Fibroblast of pulmonary artery (primary cell): ENCODE measurements around the gene METRN.

Source experiments
- DNase-seq: peaks from one replicate; pipeline ENCODE4 v3.0.0-alpha.2; 2010; ENCODE audit warnings: low read depth
- H3K4me3 ChIP-seq: replicated peaks from 2 replicates; pipeline ENCODE4 v1.5.1; 2011; ENCODE audit warnings: low read depth, mild to moderate bottlenecking, control low read depth, low read length, moderate library complexity
- CTCF ChIP-seq: IDR thresholded peaks from 2 replicates; pipeline ENCODE4 v1.5.1; 2011; ENCODE audit warnings: mild to moderate bottlenecking, control low read depth, low read length, inconsistent platforms; ENCODE audit errors: missing control alignments

Gene METRN

GRCh38 chr16:703406-703805, 11.5 kb upstream of the METRN start:
- no peak for DNase-seq
- TF ChIP-seq CTCF: no peak
- no peak overlapping the region for H3K4me3 ChIP-seq

DNA sequence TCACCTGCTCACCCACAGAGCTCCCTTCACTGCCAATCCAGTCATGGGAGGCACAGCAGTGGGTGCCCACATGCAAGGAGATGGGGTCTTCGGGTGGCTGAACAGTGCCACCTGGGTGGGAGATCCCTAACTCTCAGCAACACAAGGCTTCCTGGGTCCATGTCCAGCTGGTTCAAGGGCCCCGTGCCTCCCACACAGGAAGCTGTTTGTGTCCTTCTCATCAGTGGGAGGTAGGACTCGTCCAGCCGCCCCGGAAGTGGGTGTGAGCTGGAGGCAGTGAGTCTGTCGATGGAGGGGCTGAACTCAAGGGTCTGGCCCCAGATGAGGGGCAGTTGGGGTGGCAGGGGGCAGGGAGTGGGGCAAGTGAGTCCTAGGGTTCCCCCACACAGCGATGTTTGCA, 10.9 kb upstream of the METRN start:
- H3K4me3 ChIP-seq: no peak overlapping the region
- no peak for DNase-seq
- no peak for TF ChIP-seq CTCF

DNA sequence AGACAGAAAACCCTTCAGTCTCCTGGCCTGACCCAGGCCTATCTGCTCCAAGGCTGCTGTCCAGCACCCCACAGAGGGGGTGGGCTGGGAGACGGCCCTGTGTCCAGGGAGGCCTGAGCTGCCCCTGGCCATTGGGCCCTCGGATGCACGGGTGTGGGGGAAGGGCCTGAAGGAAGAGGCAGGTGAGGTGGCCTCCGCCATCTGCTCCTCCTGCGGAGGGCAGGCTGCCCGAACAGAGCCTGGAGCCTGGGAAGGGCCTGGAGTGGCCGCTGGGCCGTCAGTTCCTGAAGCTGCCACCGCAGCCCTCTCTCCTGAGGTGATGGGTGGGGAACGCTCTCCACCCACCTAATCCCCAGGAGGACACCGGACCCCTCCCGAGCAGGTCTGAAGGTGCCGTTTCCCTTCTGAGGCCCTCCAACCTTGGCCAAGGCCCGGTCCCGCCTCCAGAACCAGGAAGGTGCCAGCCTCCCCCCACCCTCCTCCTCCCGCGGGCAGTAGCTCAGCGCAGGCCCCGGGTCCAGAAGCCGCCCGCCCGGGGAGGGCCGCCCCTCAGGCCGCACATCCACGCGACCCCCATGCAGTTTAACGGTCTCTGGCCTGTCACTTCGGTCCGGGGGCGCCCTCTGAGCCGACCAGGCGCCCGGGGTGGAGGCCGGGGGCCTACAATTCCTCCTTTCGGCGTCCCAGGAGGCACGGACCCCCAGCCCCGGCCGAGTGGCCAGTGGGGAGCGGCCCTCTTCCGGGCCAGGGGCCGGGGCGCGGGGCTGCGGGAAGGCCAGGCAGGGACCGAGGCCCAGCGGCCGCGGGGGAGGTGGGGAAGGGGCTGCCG, 10.2 kb upstream of the METRN start:
- TF ChIP-seq CTCF: no peak
- no peak overlapping the region for H3K4me3 ChIP-seq
- DNase-seq: no peak

DNA sequence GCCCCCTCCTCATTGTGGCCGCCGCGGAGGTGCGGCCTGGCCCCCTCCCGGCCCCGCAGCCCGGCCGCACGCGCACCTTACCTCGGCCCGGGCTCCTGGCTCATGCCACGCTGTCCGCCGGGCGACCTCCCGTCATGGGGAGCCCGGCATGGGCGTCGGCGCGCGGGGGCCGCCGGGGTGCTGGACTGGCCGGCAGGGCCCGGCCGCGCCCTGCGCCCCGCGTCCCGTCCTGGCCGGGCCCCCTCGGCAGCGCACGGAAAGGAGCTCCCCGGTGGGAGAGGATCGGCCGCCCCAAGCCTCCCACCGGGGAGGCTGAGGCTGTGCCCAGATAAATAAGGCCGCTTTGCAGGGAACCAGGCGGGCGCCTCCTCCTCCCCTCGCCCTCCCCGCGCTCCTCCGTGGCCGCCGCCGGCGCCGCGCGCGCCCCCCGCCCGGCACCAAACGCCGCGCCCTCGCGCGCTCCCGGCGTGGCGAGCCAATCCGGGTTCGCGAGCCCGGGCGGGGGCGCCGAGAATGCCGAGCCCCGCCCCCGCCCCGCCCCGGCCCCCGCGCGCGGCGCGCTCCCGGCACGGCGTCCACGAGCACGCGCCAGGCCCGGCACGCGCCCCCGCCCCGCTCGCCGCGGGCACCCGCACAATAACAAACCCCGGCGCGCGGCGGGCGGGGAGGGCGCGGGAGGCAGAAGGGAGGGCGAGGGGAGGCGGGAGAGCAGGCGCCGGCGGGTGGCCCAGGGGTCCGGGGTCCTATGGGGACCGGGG, 9.3 kb upstream of the METRN start, which contains the start of gene FBXL16:
Gene FBXL16 (minus strand): TSS at position 371 of the 758 bp plus-strand sequence. CDS start 8,396 bp downstream, outside the sequence.
- TF ChIP-seq CTCF: no peak
- no peak within 1 kb of the TSS for H3K4me3 ChIP-seq
- DNase-seq: no peak

- no peak for DNase-seq
Observed at GRCh38 chr16:706189-707061, 8.5 kb upstream of the METRN start.

More at GRCh38 chr16:706189-707061, 8.5 kb upstream of the METRN start:
- H3K4me3 ChIP-seq: no peak overlapping the region
- TF ChIP-seq CTCF: no peak
